Retinal pigment epithelial cell (primary cell): Measurements from ENCODE around the gene SHISAL1.

Experiments used
- DNase-seq: peaks from one replicate; pipeline ENCODE4 v3.0.0-alpha.2; 2010; ENCODE audit warnings: low read depth
- H3K4me3 ChIP-seq: 2 replicates; pipeline ENCODE4 v1.5.1; 2011; ENCODE audit warnings: mild to moderate bottlenecking, low read length, control low read depth, moderate library complexity
- CTCF ChIP-seq: conservative IDR thresholded peaks from 2 replicates; pipeline ENCODE4 v1.5.1; 2011; ENCODE audit warnings: low read depth, low read length, control low read depth, inconsistent platforms

The SHISAL1 gene

GRCh38 chr22:44260216-44261035 lies 52.3 kb downstream of the SHISAL1 start:
- no peak overlapping the region for H3K4me3 ChIP-seq
- no peak for TF ChIP-seq CTCF
- no peak for DNase-seq

- DNase-seq, result no peak
- TF ChIP-seq CTCF, result no peak
These were observed 53.2 kb downstream of the SHISAL1 start for GRCh38 chr22:44259366-44260215.

GRCh38 chr22:44256556-44257485 lies 55.9 kb downstream of the SHISAL1 start:
- DNase-seq, result no peak
- no peak overlapping the region for H3K4me3 ChIP-seq
- TF ChIP-seq CTCF, result no peak

More at GRCh38 chr22:44259366-44260215, 53.2 kb downstream of the SHISAL1 start:
- no peak overlapping the region for H3K4me3 ChIP-seq

- no peak for DNase-seq
- TF ChIP-seq CTCF, result no peak
- H3K4me3 ChIP-seq, result no peak overlapping the region
These were observed 56.7 kb downstream of the SHISAL1 start for GRCh38 chr22:44256085-44256484.

- DNase-seq, result no peak
- no peak overlapping the region for H3K4me3 ChIP-seq
- no peak for TF ChIP-seq CTCF
These were observed 57.9 kb downstream of the SHISAL1 start for GRCh38 chr22:44254811-44255210.

- TF ChIP-seq CTCF, result no peak
- no peak for DNase-seq
- H3K4me3 ChIP-seq, result no peak overlapping the region
These were observed 63.2 kb downstream of the SHISAL1 start for GRCh38 chr22:44249376-44250147.
